ENCODE measurements around the gene ADAMTS1. TPM values are rescaled to one million over a fixed set of nuclear protein-coding genes. Genes with fewer than 3 reads are reported as not detected.
"Not testable (repeated sequence)": the region's sequence is repeated elsewhere in the genome, so short reads cannot be mapped to it uniquely, and the experiment has no call there.

ADAMTS1 gene
- total and polyA plus RNA-seq, 2 donors (not counting 1 experiment from before 2014, with no cell fraction given), result not detected

DNA sequence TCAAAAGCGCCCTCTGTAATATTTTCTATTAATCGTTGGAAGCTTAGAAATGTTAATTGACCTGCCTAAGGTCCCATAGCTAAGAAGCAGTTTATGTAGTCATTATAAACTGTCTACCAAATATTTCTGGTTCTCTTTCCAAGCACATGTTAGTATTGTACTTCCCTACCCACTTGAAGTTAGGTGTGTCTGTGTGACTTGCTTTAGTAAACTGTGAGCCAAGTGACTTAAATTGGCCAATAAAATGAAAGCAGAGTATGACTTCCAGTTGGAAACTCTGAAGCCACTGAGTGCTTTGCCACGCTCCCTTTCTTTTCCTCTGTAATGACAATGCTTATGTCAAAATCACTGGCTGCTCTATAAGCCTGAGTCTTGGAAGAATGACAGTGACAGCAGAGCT is 20.6 kb upstream of the ADAMTS1 start:
- ATAC-seq (ENCODE audit: low read depth), result no peak
- H3K9ac ChIP-seq (ENCODE audit: low read length), result no peak overlapping the region
- no peak overlapping the region for H3K27ac ChIP-seq (ENCODE audit: low read length in 2 of 2)
- no peak for TF ChIP-seq EZH2 (IDR thresholded peaks at IDR 0.05; ENCODE audit: borderline replicate concordance, insufficient read depth, low read depth, low read length, poor library complexity, severe bottlenecking)
- TF ChIP-seq, protein P1, sequence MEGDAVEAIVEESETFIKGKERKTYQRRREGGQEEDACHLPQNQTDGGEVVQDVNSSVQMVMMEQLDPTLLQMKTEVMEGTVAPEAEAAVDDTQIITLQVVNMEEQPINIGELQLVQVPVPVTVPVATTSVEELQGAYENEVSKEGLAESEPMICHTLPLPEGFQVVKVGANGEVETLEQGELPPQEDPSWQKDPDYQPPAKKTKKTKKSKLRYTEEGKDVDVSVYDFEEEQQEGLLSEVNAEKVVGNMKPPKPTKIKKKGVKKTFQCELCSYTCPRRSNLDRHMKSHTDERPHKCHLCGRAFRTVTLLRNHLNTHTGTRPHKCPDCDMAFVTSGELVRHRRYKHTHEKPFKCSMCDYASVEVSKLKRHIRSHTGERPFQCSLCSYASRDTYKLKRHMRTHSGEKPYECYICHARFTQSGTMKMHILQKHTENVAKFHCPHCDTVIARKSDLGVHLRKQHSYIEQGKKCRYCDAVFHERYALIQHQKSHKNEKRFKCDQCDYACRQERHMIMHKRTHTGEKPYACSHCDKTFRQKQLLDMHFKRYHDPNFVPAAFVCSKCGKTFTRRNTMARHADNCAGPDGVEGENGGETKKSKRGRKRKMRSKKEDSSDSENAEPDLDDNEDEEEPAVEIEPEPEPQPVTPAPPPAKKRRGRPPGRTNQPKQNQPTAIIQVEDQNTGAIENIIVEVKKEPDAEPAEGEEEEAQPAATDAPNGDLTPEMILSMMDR (IDR thresholded peaks at IDR 0.05), result no peak
- no peak overlapping the region for H3K4me3 ChIP-seq (ENCODE audit: control extremely low read depth in 1 of 5, extremely low read depth in 1 of 5, insufficient read depth in 1 of 5, low read depth in 2 of 5, low read length in 4 of 5)
- ChIA-PET CTCF (no interaction called here), POLR2A (no interaction called here)
- no peak overlapping the region for H2AFZ ChIP-seq (ENCODE audit: insufficient read depth, low read depth, low read length, poor library complexity, severe bottlenecking)
- Mint-ChIP-seq H3K27ac (no peak overlapping the region), H3K4me1 (no peaks in the 10 kb centered on the region), H3K27me3 (no peaks in the 10 kb centered on the region), H3K9me3 (ENCODE audit: insufficient read depth) (no peaks in the 10 kb centered on the region), H3K4me3 (no peak overlapping the region)
- H3K79me2 ChIP-seq (ENCODE audit: control insufficient read depth, insufficient read depth, low read length), result no peaks in the 10 kb centered on the region
- WGBS (ENCODE audit: insufficient coverage), result 60% methylated on average over 1 of the region's 3 CpGs
- peaks cover 0 to 2% (median 0%) of the 10 kb centered on the region in 3 donors for H3K9me3 ChIP-seq (ENCODE audit: control extremely low read depth in 1 of 3, control insufficient read depth in 2 of 3, insufficient read depth in 1 of 3, low read length in 2 of 3)
- intact Hi-C loops (cut with micrococcal nuclease), result no loop called here
- H3K27me3 ChIP-seq (replicated peaks in 1 of 4; ENCODE audit: control extremely low read depth in 1 of 4, control insufficient read depth in 3 of 4, insufficient read depth in 4 of 4, low read length in 3 of 4), result no peaks in the 10 kb centered on the region
- no peak overlapping the region for H3K4me2 ChIP-seq (replicated peaks; ENCODE audit: low read depth, low read length, poor library complexity, severe bottlenecking)
- H3K36me3 ChIP-seq (replicated peaks in 1 of 2; ENCODE audit: control extremely low read depth in 1 of 2, control insufficient read depth in 1 of 2, extremely low read depth in 1 of 2, insufficient read depth in 2 of 2, low read length in 1 of 2), result no peaks in the 10 kb centered on the region
- H3K4me1 ChIP-seq (ENCODE audit: control insufficient read depth in 2 of 2, insufficient read depth in 2 of 2, low read length in 2 of 2), result no peaks in the 10 kb centered on the region
- H4K20me1 ChIP-seq (ENCODE audit: control insufficient read depth, insufficient read depth, low read length, poor library complexity, severe bottlenecking), result no peaks in the 10 kb centered on the region
- no peak for DNase-seq

DNA sequence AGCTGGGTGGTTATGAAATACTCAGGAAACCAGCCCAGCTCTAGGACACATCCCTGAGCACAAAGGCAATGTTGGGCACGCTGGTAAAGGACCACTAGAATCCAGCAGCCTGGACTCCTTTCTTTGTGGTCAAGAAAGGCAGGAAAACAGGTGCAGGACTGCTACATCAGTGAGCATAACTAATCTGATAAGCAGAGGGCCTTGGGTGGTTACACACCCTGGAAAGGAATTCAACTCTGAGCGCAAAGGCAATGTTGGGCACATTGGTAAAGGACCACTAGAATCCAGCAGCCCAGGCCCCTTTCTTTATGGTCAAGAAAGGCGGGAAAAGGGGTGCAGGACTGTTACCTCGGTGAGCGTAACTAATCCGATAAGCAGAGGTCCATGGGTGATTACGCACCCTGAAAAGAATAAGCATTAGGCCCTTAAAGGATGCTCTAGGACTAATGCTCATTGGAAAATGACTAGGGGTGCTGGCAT is 11.7 kb upstream of the ADAMTS1 start:
- H3K27me3 Mint-ChIP-seq; POLR2A ChIA-PET; H2AFZ ChIP-seq (ENCODE audit: insufficient read depth, low read depth, low read length, poor library complexity, severe bottlenecking); CTCF ChIA-PET; H4K20me1 ChIP-seq (ENCODE audit: control insufficient read depth, insufficient read depth, low read length, poor library complexity, severe bottlenecking); H3K4me2 ChIP-seq (replicated peaks; ENCODE audit: low read depth, low read length, poor library complexity, severe bottlenecking); DNase-seq; H3K4me1 ChIP-seq (ENCODE audit: control insufficient read depth in 2 of 2, insufficient read depth in 2 of 2, low read length in 2 of 2); H3K27ac ChIP-seq (ENCODE audit: low read length in 2 of 2); H3K79me2 ChIP-seq (ENCODE audit: control insufficient read depth, insufficient read depth, low read length); H3K9me3 ChIP-seq (ENCODE audit: control extremely low read depth in 1 of 3, control insufficient read depth in 2 of 3, insufficient read depth in 1 of 3, low read length in 2 of 3); H3K4me3 ChIP-seq (ENCODE audit: control extremely low read depth in 1 of 5, extremely low read depth in 1 of 5, insufficient read depth in 1 of 5, low read depth in 2 of 5, low read length in 4 of 5); ATAC-seq (ENCODE audit: low read depth); H3K27me3 ChIP-seq (replicated peaks in 1 of 4; ENCODE audit: control extremely low read depth in 1 of 4, control insufficient read depth in 3 of 4, insufficient read depth in 4 of 4, low read length in 3 of 4); H3K9me3 Mint-ChIP-seq (ENCODE audit: insufficient read depth); H3K9ac ChIP-seq (ENCODE audit: low read length); intact Hi-C loops (cut with micrococcal nuclease); H3K4me3 Mint-ChIP-seq; H3K36me3 ChIP-seq (replicated peaks in 1 of 2; ENCODE audit: control extremely low read depth in 1 of 2, control insufficient read depth in 1 of 2, extremely low read depth in 1 of 2, insufficient read depth in 2 of 2, low read length in 1 of 2); H3K4me1 Mint-ChIP-seq; H3K27ac Mint-ChIP-seq: not testable (repeated sequence)
- WGBS (ENCODE audit: insufficient coverage), result 90% methylated on average over 7 of the region's 7 CpGs

DNA sequence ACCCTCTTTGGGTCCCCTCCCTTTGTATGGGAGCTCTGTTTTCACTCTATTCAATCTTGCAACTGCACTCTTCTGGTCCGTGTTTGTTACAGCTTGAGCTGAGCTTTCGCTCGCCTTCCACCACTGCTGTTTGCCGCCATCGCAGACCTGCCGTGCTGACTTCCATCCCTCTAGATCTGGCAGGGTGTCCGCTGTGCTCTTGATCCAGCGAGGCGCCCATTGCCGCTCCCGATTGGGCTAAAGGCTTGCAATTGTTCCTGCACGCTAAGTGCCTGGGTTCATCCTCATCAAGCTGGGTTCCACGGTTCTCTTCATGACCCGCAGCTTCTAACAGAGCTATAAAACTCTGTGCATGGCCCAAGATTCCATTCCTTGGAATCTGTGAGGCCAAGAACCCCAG is 9.5 kb upstream of the ADAMTS1 start:
- H3K4me2 ChIP-seq (replicated peaks; ENCODE audit: low read depth, low read length, poor library complexity, severe bottlenecking); H3K36me3 ChIP-seq (replicated peaks in 1 of 2; ENCODE audit: control extremely low read depth in 1 of 2, control insufficient read depth in 1 of 2, extremely low read depth in 1 of 2, insufficient read depth in 2 of 2, low read length in 1 of 2); H3K27ac ChIP-seq (ENCODE audit: low read length in 2 of 2); H3K4me3 Mint-ChIP-seq; H3K27me3 ChIP-seq (replicated peaks in 1 of 4; ENCODE audit: control extremely low read depth in 1 of 4, control insufficient read depth in 3 of 4, insufficient read depth in 4 of 4, low read length in 3 of 4); H3K9ac ChIP-seq (ENCODE audit: low read length); H3K27me3 Mint-ChIP-seq; DNase-seq; H2AFZ ChIP-seq (ENCODE audit: insufficient read depth, low read depth, low read length, poor library complexity, severe bottlenecking); H4K20me1 ChIP-seq (ENCODE audit: control insufficient read depth, insufficient read depth, low read length, poor library complexity, severe bottlenecking); POLR2A ChIA-PET; H3K4me3 ChIP-seq (ENCODE audit: control extremely low read depth in 1 of 5, extremely low read depth in 1 of 5, insufficient read depth in 1 of 5, low read depth in 2 of 5, low read length in 4 of 5); H3K27ac Mint-ChIP-seq; ATAC-seq (ENCODE audit: low read depth); H3K9me3 ChIP-seq (ENCODE audit: control extremely low read depth in 1 of 3, control insufficient read depth in 2 of 3, insufficient read depth in 1 of 3, low read length in 2 of 3); H3K4me1 ChIP-seq (ENCODE audit: control insufficient read depth in 2 of 2, insufficient read depth in 2 of 2, low read length in 2 of 2); H3K9me3 Mint-ChIP-seq (ENCODE audit: insufficient read depth); H3K79me2 ChIP-seq (ENCODE audit: control insufficient read depth, insufficient read depth, low read length); H3K4me1 Mint-ChIP-seq; intact Hi-C loops (cut with micrococcal nuclease): not testable (repeated sequence)
- 97% methylated on average over 14 of the region's 14 CpGs for WGBS (ENCODE audit: insufficient coverage)
- CTCF ChIA-PET, result interaction anchor here (0.7 kb wide), 1 partner anchor 1891 kb away, joined by 3 read pairs; no protein-coding TSS in a partner anchor

Measured in B cell (primary cell).